A549 (cell line): ENCODE data around the gene SRRM1.

Source experiments
- CHD4 ChIP-seq: fragments of 200-600 bp; sonication (generic); IDR thresholded peaks from 2 replicates; pipeline ENCODE4 v1.6.1; 2016; ENCODE audit warnings: antibody characterized with exemption, mild to moderate bottlenecking, borderline replicate concordance
- CTCF ChIP-seq: fragments of >200 bp; sonication (Bioruptor Twin); formaldehyde crosslinking; IDR thresholded peaks from 3 replicates; pipeline ENCODE4 v1.5.1; 2016
- EP300 ChIP-seq, 2 experiments: fragments of >200 bp; sonication (Bioruptor Twin); formaldehyde crosslinking; IDR thresholded peaks; 2 replicates in 1 of 2; 3 replicates in 1 of 2; pipeline ENCODE4 v1.6.1; 2016 to 2017
- FOXS1 ChIP-seq: fragments of 250-450 bp; sonication (Bioruptor Pico); IDR thresholded peaks from 2 replicates; pipeline ENCODE4 v1.5.0; 2020; ENCODE audit warnings: mild to moderate bottlenecking, moderate library complexity
- POLR2A ChIP-seq: IDR thresholded peaks from 2 replicates; pipeline ENCODE4 v1.6.1; 2012; ENCODE audit warnings: mild to moderate bottlenecking, low read length

- TF ChIP-seq CTCF = no peak
- TF ChIP-seq FOXS1 (CRISPR knock-in tag) = no peak
- no peak for TF ChIP-seq POLR2A
- no peak for TF ChIP-seq EP300 (IDR thresholded peaks at IDR 0.05)
- TF ChIP-seq CHD4 = no peak
Measured at GRCh38 chr1:24605534-24606295, 37.4 kb upstream of the SRRM1 start.
